ENCODE data around the gene HDAC7. TPM values are rescaled to one million over a fixed set of nuclear protein-coding genes. Genes with fewer than 3 reads are reported as not detected.

Gene HDAC7
- total and polyA plus RNA-seq, 2 experiments from 2014 or later: 19.0 to 41.2 TPM

DNA sequence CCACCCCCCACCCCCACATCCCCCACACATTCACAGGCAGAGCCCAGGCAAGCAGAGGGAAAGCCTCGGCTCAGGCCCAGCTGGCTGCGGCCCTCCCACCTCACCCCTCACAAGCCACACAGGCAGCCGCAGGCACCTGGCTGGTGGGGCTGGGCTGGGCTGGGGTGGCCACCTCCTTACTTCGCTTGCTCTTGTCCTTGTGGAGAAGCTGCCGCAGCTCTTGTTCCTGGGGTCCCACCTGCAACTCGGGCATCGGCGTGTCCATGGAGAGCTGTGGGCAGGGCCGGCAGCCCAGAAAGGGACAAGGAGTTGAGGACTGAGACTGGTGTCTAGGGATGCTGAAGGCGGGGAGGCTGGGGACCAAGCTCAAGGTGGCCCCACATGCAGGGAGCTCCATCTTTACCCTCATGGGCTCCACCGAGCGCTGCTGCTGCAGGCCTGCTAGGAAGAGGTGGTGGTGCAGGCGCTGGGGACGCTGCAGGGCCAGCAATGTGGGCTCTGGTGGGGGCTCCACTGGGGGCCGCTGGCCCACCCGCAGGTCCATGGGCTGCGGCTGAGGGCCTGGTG lies 21.2 kb downstream of the HDAC7 start:
- no peaks in the 10 kb centered on the region for H3K9me3 ChIP-seq (ENCODE audit: low read depth)
- H3K4me3 ChIP-seq: no peak overlapping the region
- no peaks in the 10 kb centered on the region for H3K27me3 ChIP-seq
- no peak overlapping the region for H3K27ac ChIP-seq
- no peak overlapping the region for H3K4me2 ChIP-seq
- no peak for TF ChIP-seq EZH2phosphoT487 (IDR thresholded peaks at IDR 0.05; ENCODE audit: low read depth, severe bottlenecking, unreplicated experiment)
- TF ChIP-seq, protein P1, sequence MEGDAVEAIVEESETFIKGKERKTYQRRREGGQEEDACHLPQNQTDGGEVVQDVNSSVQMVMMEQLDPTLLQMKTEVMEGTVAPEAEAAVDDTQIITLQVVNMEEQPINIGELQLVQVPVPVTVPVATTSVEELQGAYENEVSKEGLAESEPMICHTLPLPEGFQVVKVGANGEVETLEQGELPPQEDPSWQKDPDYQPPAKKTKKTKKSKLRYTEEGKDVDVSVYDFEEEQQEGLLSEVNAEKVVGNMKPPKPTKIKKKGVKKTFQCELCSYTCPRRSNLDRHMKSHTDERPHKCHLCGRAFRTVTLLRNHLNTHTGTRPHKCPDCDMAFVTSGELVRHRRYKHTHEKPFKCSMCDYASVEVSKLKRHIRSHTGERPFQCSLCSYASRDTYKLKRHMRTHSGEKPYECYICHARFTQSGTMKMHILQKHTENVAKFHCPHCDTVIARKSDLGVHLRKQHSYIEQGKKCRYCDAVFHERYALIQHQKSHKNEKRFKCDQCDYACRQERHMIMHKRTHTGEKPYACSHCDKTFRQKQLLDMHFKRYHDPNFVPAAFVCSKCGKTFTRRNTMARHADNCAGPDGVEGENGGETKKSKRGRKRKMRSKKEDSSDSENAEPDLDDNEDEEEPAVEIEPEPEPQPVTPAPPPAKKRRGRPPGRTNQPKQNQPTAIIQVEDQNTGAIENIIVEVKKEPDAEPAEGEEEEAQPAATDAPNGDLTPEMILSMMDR (IDR thresholded peaks at IDR 0.05; ENCODE audit: poor library complexity): no peak
- no peak for TF ChIP-seq EZH2 (IDR thresholded peaks at IDR 0.05; ENCODE audit: borderline replicate concordance)
- H2AFZ ChIP-seq: no peak overlapping the region
- H3K4me1 ChIP-seq (ENCODE audit: insufficient read depth): no peaks in the 10 kb centered on the region
- no peak for DNase-seq (ENCODE audit: low spot score)
- H3K36me3 ChIP-seq (replicated peaks; ENCODE audit: insufficient read depth, low read depth): no peaks in the 10 kb centered on the region
- H4K20me1 ChIP-seq (ENCODE audit: insufficient read depth, poor library complexity, severe bottlenecking): peaks cover 37% of the 10 kb centered on the region
- 95% methylated on average over 17 of the region's 17 CpGs for WGBS (ENCODE audit: low lambda C conversion rate, missing lambda C conversion rate)
- no peaks in the 10 kb centered on the region for H3K9me2 ChIP-seq (replicated peaks; ENCODE audit: insufficient read depth)
- H3K79me2 ChIP-seq: peaks cover 36% of the 10 kb centered on the region

DNA sequence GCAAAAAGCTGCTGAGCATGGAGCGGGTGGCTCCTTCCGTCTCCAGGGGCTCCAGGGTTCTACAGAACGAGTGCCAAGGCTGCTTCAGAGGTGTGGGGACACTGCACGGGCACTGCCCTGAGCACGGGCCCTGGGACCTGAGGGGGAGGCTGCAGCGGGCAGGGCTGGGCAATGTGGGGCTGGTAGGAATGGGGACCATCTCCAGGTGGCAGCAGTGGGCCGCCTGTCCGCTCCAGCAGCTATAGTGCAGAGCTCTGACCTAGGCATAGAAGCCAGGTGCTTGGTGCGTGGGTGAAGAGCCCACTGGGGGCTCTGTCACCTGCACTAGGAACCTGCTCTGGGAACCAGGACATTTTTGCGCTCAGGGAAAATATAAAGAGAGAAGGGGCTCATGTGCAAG lies 22.3 kb downstream of the HDAC7 start:
- no peak overlapping the region for H2AFZ ChIP-seq
- H4K20me1 ChIP-seq (ENCODE audit: insufficient read depth, poor library complexity, severe bottlenecking): peaks cover 27% of the 10 kb centered on the region
- H3K4me2 ChIP-seq: no peak overlapping the region
- H3K27ac ChIP-seq: no peak overlapping the region
- H3K36me3 ChIP-seq (replicated peaks; ENCODE audit: insufficient read depth, low read depth): no peaks in the 10 kb centered on the region
- no peaks in the 10 kb centered on the region for H3K27me3 ChIP-seq
- no peak overlapping the region for H3K4me3 ChIP-seq
- no peaks in the 10 kb centered on the region for H3K4me1 ChIP-seq (ENCODE audit: insufficient read depth)
- H3K9me3 ChIP-seq (ENCODE audit: low read depth): no peaks in the 10 kb centered on the region
- TF ChIP-seq EZH2phosphoT487 (IDR thresholded peaks at IDR 0.05; ENCODE audit: low read depth, severe bottlenecking, unreplicated experiment) (no peak), EZH2 (IDR thresholded peaks at IDR 0.05; ENCODE audit: borderline replicate concordance) (no peak)
- TF ChIP-seq, protein P1 (IDR thresholded peaks at IDR 0.05; ENCODE audit: poor library complexity): peak; percentile 24
- no peaks in the 10 kb centered on the region for H3K9me2 ChIP-seq (replicated peaks; ENCODE audit: insufficient read depth)
- no peak for DNase-seq (ENCODE audit: low spot score)
- WGBS (ENCODE audit: low lambda C conversion rate, missing lambda C conversion rate): 91% methylated on average over 10 of the region's 10 CpGs
- peaks cover 26% of the 10 kb centered on the region for H3K79me2 ChIP-seq

DNA sequence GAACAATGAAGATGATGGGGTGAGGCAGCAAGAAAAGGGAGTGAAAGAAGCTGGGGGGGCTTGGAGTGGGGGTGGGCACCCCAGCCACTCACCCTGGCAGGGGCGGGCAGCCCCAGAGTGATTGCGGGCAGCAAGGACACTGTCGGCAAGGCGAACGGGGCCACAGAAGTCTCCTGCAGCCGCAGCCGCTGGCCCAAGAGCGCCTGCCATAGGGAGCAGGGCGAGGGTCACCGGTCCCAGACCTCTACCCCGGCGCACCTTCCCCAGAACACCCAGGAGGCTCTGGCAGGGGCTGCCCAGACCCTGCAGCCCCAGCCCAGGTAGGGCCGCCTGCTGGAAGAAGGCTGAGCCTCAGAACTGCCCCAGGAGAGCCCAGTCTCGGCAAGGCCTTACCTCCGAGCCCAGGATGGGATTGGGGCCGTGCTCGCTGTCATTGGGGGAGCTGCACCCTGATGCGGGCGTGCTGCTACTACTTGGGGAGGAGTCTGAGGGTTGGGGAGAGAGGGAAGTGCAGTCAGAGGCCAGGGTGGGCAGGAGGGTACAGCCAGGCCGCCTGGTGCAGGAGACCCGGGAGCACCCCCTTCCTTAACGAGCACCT lies 23.8 kb downstream of the HDAC7 start:
- H3K36me3 ChIP-seq (replicated peaks; ENCODE audit: insufficient read depth, low read depth): no peaks in the 10 kb centered on the region
- peaks cover 20% of the 10 kb centered on the region for H4K20me1 ChIP-seq (ENCODE audit: insufficient read depth, poor library complexity, severe bottlenecking)

More for the DNA sequence above, 23.8 kb downstream of the HDAC7 start:
- DNase-seq (ENCODE audit: low spot score): no peak
- Histone ChIP-seq H3K9me2 (replicated peaks; ENCODE audit: insufficient read depth) (no peaks in the 10 kb centered on the region), H2AFZ (no peak overlapping the region), H3K4me1 (ENCODE audit: insufficient read depth) (no peaks in the 10 kb centered on the region), H3K27me3 (no peaks in the 10 kb centered on the region), H3K27ac (no peak overlapping the region), H3K4me3 (no peak overlapping the region), H3K9me3 (ENCODE audit: low read depth) (no peaks in the 10 kb centered on the region), H3K79me2 (peaks cover 10% of the 10 kb centered on the region), H3K4me2 (no peak overlapping the region)
- no peak for TF ChIP-seq EZH2 (IDR thresholded peaks at IDR 0.05; ENCODE audit: borderline replicate concordance)
- TF ChIP-seq EZH2phosphoT487 (IDR thresholded peaks at IDR 0.05; ENCODE audit: low read depth, severe bottlenecking, unreplicated experiment): no peak
- TF ChIP-seq, protein P1 (IDR thresholded peaks at IDR 0.05; ENCODE audit: poor library complexity): no peak
- WGBS (ENCODE audit: low lambda C conversion rate, missing lambda C conversion rate): 94% methylated on average over 20 of the region's 22 CpGs

All from hepatocyte (in vitro differentiated cells).